Measurements from ENCODE around the gene CCDC9B.

- TF ChIP-seq CTCF (IDR thresholded peaks at IDR 0.05; ENCODE audit: insufficient read depth, low read depth, low read length) = no peak
- TF ChIP-seq EZH2 (IDR thresholded peaks at IDR 0.05; ENCODE audit: insufficient read depth, low read length) = no peak
These were observed 25.1 kb upstream of the CCDC9B start for GRCh38 chr15:40365624-40366456.

Measured in astrocyte (in vitro differentiated cells and primary cell).